Cardiac ventricle fibroblast (primary cell): ENCODE measurements around the gene DGLUCY. TPM values are rescaled to one million over a fixed set of nuclear protein-coding genes. Genes with fewer than 3 reads are reported as not detected.

Source experiments
- total RNA-seq: library from RNA; depleted of rRNA; stranded (reverse); fragments of >200 nt; gene quantifications from 2 replicates; pipeline ENCODE4 v1.2.3, GENCODE V29; 2015

DGLUCY gene
- 37.0 and 50.5 TPM in 2 replicates for total RNA-seq

GRCh38 chr14:91113829-91114078 is at the start of gene DGLUCY:
TSS of gene DGLUCY (plus strand) at chr14:91114073. CDS start at chr14:91160295, 46,222 bp downstream.

GRCh38 chr14:91244501-91244901 is 130.6 kb downstream of the DGLUCY start, which contains the start of gene GPR68:
TSS of gene GPR68 (minus strand) at chr14:91244704. CDS start at chr14:91235050, 9,654 bp downstream.

Other genes starting within 250 kb of the DGLUCY start
- gene RPS6KA5, start 53.4 kb upstream of the DGLUCY start, total RNA-seq, result 0.37 and 0.54 TPM in 2 replicates
- 1.1 TPM in 2 replicates for gene GPR68, start 130.6 kb downstream of the DGLUCY start, total RNA-seq